PC-9 (cell line): ENCODE data around the gene ITGB3.

Experiments used
- EZH2 ChIP-seq: fragments of 200-600 bp; sonication (generic); IDR thresholded peaks from 2 replicates; pipeline ENCODE4 v1.8.0; 2017; ENCODE audit warnings: antibody characterized with exemption, low read depth
- TF ChIP-seq, protein P1 (sequence below): fragments of 200-600 bp; sonication (generic); conservative IDR thresholded peaks from 2 replicates; pipeline ENCODE4 v1.6.1; 2017; ENCODE audit warnings: mixed run types, antibody characterized with exemption, mild to moderate bottlenecking, moderate library complexity

DNA sequence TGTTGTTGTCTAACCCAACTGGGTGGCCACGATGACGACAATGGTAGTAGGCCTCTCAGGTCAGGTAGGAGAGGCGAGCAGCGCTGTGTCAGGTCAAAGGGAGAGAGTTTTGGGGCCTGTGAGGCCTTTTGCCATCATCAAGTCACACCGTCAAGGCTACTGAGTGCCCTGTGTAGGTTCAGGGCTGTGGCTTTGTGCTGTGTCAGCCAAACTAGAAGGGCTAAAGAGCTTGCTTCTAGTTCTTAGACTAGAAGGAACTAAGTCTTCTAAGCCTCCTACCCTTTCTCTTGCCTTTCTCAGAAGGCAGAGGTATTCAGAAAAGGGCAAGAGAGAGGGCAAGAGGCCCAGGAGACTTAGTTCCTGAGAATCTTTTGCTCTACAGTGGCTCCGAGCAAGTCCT lies 45.1 kb downstream of the ITGB3 start:
- TF ChIP-seq, protein P1, sequence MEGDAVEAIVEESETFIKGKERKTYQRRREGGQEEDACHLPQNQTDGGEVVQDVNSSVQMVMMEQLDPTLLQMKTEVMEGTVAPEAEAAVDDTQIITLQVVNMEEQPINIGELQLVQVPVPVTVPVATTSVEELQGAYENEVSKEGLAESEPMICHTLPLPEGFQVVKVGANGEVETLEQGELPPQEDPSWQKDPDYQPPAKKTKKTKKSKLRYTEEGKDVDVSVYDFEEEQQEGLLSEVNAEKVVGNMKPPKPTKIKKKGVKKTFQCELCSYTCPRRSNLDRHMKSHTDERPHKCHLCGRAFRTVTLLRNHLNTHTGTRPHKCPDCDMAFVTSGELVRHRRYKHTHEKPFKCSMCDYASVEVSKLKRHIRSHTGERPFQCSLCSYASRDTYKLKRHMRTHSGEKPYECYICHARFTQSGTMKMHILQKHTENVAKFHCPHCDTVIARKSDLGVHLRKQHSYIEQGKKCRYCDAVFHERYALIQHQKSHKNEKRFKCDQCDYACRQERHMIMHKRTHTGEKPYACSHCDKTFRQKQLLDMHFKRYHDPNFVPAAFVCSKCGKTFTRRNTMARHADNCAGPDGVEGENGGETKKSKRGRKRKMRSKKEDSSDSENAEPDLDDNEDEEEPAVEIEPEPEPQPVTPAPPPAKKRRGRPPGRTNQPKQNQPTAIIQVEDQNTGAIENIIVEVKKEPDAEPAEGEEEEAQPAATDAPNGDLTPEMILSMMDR: no peak
- TF ChIP-seq EZH2: no peak
